ENCODE results near the gene DPM2.

- TF ChIP-seq POLR2A (IDR thresholded peaks at IDR 0.05) (no peak), CTCF (IDR thresholded peaks at IDR 0.05) (no peak), EP300 (IDR thresholded peaks at IDR 0.05) (no peak)
Measured at GRCh38 chr9:127970401-127971313, 33.0 kb upstream of the DPM2 start.
